HG03135 (cell line): ENCODE measurements around the gene ZCCHC17.
"Not testable (repeated sequence)": the region's sequence is repeated elsewhere in the genome, so short reads cannot be mapped to it uniquely, and the experiment has no call there.

ENCODE experiments used
- ATAC-seq: cut with Tn5 transposase; IDR thresholded peaks from one replicate; pipeline ENCODE4 v1.9.1; 2021; ENCODE audit warnings: mild to moderate bottlenecking, moderate library complexity; ENCODE audit not compliant: unreplicated experiment

Gene ZCCHC17, protein sequence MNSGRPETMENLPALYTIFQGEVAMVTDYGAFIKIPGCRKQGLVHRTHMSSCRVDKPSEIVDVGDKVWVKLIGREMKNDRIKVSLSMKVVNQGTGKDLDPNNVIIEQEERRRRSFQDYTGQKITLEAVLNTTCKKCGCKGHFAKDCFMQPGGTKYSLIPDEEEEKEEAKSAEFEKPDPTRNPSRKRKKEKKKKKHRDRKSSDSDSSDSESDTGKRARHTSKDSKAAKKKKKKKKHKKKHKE

DNA sequence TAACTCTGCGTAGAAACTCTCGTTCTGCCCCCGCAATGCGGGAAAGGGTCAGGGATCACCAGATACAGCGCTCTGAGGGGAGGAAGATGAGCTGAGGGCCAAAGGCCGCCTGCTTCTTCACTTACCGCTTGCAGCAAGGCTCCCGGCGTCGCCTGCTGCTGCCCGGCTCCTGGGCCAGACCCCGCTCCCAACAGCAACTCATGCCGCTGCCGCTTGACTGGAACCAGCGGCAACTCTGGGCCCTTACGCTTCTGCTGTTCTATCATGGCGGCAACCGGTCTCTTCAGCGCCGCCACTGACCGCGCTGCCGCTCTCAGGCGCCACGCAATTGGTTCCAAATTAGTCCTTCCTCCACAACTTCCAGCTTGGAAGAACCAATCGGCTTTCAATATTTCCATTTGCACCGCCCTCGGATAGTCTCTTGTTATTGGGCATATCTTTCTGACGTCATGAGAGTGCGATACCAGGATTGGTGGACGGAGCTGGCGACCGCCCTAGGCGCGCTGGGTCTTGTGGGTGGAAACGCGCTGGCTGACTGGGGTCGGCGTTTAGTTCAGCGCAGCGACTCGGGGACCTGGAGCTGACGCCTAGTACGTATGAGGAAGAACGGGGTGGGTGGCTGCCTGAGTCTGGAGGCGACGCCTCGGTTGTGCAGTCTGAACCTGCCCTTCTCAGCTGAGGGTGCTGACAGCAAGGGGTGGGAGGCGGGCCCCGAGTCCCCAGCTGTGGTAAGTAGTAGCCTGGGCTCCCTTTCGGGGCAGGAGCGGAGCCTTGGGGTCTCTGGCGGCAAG lies at the start of gene ZCCHC17, which contains the start of gene SNRNP40:
Gene ZCCHC17, plus strand, starts transcription at position 547 of the 791 bp plus-strand sequence. CDS start 13,067 bp downstream, outside the sequence.
Gene SNRNP40, minus strand, starts transcription at position 303 of the 791 bp plus-strand sequence. Its CDS starts 37 bp downstream, at position 266.
- ATAC-seq, result peak; percentile 94

DNA sequence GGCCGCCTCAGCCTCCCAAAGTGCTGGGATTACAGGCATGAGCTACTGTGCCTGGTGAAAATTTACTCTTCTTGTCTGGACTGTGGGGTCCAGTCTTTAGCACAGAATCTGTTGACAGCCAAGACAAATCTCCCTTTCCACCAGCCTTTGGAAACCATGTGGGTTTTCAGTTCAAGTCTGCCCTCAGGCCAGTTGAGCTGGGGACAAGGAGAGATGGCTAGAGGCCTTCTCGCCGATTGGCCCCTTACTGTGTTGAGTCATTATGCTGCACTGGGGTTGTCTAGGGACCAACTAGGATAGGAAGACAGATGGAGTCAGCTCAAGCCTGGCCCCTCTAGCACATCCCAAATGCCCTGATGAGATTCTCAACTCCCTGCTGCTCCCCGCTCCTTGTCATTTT lies 48.6 kb upstream of the ZCCHC17 start:
- ATAC-seq, result no peak

DNA sequence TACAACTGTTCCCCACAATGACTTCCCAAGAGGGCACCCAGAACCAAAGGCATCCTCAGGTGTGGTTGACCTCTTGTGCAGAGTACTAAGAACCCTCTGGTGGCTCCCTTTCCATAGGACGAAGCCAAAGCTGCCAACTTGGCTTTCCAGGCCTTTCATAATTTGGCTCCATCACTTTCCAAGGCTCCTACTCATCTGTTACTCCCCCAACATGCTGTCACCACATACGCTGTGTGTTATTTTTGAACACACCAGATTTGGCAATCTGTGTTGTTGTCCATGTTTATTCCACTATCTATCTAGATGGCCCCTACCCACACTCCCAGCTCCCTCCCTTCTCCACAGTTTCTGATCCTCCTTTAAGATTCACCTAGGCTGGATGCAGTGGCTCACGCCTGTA lies 47.0 kb upstream of the ZCCHC17 start:
- ATAC-seq, result no peak

DNA sequence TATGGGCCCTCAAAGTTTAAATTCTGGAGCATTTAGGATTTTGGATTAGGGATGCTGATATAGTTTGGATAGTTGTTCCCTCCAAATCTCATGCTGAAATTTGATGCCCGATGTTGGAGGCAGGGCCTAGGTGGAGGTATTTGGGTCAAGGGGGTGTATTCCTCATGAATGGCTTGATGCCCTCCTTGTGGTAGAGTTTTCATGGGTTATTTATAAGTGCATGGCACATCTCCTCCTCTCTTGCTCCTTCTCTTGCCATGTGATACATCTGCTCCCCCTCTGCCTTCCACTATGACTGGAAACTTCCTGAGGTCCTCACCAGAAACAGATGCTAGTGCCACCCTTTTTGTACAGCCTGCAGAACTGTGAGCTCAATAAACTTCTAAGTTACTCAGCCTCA lies 39.6 kb upstream of the ZCCHC17 start:
- ATAC-seq, result no peak

DNA sequence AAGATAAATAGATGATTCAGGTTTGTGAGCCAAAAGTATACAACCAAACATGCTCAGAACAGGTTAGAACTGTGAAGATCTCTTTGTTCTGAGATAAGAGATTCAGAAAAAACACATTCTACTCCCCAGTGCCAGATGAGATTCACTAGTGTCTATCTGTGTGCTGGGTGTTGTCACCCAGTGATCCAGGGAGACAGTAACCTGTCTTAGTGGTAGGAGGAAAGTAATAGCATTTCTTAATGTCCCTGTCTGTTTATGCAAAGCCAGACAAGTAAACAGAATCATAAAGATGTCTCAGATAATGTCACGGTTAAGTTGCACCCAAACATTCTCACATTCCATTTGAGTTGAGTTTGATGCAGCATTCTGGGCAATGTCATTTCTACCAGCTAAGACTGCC lies 38.3 kb upstream of the ZCCHC17 start:
- no peak for ATAC-seq

DNA sequence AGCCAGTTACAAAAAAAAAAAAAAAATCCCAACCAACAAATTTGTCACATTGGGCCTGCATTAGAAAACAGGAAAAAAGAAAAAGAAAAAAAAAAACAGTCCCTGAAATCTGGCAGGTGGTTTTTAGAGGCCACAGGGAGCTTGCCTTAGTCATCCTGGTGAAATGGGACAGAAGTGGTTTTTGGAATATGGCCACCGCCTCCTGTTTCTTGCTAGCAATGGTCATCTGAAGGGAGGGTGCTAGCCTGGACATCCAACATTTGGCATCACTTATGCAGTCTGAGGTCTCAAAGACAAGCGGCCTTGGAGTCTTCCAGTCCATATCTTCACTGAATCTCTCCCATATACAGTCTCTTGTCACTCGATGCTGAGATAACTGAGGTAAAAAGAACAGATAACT lies 37.1 kb upstream of the ZCCHC17 start:
- no peak for ATAC-seq

DNA sequence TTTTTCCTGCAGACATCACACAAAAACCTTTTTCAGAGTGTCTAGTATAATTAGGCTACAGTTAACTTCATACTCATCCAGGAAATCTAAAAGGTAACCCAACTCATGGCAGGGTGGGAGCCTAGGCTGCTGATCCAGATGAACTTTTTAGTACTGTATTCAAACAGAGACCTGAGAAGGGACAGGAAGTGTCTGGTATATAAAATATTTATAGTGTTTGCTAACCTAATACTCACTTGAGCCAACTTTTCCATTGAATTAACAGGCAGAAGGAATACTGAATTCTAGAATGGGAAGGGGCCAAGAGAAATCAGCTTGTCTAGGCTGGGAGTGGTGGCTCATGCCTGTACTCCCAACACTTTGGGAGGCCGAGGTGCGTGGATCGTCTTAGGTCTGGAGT lies 34.9 kb upstream of the ZCCHC17 start:
- no peak for ATAC-seq

DNA sequence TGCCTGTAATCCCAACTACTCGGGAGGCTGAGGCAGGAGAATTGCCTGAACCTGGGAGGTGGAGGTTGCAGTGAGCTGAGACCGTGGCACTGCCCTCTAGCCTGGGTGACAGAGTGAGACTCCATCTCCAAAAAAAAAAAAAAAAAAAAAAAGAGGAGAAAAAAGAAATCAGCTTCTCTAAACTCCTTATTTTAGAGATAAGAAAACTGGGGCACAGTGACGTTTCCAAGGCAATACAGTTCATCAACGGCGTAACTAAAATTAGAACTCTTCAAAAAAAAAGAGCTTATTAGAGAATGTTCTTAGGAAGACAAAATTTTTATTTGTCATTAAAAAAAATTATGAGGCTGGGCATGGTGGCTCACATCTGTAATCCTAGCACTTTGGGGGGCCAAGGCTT lies 34.4 kb upstream of the ZCCHC17 start:
- ATAC-seq, result not testable (repeated sequence)

DNA sequence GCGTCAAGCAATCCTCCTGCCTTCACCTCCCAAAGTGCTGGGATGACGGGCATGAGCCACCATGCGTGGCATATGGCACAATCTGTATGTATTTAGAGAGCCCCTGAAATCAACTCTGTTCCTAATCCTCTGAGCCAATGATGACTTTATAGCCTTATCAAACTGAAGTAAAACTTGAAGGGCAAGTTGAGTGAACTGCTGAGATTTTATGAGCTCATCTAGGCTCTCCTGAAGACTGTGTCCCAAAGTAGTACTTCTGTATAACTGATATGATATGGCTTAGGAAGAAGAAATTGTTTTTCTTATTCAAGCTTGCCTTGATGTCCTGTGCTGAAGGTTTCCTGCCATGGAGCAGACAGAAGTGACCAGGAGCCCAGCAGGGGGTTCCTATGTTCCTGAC lies 33.4 kb upstream of the ZCCHC17 start:
- no peak for ATAC-seq

DNA sequence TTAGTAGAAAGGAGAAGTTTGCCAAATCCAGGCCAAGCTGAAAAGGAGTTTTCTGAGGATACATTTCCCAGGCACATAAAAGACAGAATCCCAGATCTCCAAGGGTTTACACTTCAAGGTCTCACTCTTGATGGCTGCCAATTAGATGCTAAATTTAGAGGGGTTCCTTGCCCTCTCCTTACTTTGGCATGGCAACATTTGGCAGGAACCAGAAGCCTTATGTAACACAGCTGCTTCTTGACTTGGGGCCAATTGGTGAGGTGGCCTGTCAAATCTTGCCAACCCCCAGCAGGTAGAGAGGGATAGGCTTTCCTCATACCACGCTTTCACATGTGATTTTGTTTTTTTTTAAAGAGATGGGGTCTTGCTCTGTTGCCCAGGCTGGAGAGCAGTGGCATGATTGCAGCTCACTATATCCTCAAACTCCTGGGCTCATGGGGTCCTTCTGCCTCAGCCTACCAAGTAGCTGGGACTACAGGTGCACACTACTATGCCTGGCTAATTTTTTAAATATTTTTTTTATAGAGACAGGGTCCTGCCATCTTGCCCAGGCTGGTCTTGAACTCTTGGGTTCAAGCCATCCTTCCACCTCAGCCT lies 31.9 kb upstream of the ZCCHC17 start:
- no peak for ATAC-seq

DNA sequence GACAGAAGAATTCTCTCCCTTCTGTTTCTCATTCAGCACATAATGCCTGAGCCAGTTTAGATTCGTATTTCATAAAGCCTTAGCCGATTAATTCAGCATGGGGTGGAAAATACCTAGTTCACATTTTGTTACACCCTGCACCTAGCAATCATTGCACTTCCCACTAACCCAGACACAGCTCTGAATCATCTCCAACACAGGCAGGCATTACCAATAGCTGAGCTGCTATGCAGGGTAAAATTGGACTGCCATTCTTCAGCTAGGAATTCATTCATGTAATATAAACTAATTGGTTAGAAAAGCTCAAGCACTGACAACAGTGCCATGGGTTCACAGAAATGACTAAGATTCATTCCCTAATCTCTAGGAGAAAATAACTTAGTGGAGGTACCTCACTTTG lies 30.3 kb upstream of the ZCCHC17 start:
- no peak for ATAC-seq

DNA sequence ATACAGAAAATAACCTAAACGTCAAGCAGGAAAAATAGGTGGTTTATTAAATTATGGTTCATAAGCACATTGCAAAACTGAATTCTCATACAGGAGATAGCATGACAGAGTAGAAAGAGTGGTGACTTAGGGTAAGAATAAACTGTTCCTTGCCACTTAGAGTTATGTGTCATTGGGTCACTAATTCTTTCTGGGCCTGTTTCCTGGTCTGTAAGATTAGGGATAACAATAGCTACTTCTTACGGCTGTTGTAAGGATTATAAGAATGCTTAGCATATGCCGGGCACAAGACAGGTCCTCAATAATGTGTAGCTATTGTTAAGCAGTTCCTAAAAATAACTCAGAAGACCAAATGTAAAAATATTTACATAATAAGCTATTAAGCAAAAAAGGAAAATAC lies 24.5 kb upstream of the ZCCHC17 start:
- no peak for ATAC-seq

DNA sequence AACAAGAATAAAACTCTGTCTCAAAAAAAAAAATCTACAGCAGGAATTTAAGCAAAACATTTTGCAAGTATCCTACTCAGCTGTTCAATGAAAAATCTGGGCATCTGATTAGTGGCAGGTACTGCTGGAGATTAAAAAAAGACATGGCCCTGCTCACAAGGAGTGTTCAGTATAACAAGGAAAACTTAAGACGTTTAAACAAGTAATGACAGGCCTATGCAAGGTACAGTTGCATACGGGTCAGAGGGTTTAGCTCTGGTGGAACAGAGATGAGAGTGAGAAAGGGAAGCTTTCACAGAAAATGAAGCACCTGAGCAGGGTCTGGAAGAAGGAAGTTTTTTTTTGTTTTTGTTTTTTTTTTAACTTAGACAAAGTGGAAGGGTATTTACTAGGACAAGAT lies 23.2 kb upstream of the ZCCHC17 start:
- no peak for ATAC-seq

DNA sequence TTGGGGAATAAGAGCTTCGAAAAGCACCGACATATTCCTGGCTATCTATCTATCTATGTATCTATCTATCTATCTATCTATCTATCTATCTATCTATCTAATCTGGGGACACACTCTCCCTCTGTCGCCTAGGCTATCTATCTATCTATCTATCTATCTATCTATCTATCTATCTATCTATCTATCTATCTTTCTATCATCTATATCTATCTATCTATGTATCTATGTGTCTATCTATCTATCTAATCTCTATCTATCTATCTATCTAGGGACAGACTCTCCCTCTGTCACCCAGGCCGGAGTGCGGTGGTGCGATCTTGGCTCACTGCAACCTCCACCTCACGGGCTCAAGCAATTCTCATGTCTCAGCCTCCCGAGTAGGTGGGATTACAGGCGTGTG lies 14.4 kb upstream of the ZCCHC17 start:
- ATAC-seq, result not testable (repeated sequence)

DNA sequence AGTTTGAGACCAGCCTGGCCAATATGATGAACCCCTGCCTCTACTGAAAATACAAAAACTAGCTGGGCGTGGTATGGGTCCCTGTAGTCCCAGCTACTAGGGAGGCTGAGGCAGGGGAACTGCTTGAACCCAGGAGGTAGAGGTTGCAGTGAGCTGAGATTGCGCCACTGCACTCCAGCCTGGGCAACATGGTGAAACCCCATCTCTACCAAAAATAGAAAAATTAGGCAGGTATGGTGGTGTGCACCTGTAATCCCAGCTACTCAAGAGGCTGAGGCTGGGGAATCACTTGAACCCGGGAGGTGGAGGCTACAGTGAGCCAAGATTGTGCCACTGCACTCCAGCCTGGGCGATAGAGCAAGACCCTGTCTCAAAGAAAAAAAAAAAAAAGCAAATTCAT lies 9.0 kb upstream of the ZCCHC17 start:
- not testable (repeated sequence) for ATAC-seq

DNA sequence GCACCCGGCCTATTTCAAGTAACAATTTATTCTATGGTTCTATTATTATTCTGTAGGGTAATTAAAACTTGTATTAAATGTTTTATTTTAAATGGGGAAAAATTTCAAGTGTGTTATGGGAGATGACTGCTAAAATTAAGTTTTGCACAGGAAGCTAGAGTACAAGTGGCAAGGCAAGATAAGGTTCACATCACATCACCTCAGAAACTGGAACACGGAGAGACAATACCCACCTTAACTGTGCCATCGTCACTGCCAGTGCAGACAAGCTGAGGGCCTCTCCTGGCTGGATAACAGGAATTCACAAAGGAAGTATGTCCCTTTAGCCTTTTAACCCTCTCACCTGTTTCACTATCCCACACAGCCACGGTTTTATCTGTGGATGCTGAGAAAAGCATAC lies 7.8 kb upstream of the ZCCHC17 start:
- no peak for ATAC-seq

DNA sequence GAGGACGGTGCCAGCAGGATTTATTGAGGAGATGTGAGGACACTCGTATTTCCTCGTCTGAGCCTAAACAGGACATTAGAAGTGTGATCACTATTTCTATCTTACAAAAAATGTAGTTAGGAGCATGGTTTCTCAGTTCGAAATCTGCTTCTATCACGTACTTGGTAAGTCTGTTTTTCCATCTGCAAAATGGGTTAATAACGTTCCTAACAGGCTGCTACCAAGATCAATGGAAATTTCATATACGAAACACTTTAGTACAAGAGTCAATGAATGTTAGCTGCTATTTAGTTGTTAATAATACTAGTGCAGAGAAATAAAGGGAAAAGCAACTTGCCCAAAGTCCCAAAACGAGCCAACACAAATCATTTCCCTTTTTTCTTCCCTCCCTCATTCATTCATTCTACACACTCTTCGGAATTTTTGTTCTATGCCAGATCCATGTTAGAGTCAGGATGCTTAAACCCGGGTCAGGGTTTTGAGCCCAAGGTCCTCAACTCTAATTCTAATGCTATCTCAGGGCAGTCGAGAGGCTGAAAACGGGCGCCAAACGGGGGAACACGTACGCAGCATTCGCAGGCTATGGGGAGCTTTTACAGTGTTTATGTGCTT lies 852 bp upstream of the ZCCHC17 start:
- peak; percentile 7 for ATAC-seq

DNA sequence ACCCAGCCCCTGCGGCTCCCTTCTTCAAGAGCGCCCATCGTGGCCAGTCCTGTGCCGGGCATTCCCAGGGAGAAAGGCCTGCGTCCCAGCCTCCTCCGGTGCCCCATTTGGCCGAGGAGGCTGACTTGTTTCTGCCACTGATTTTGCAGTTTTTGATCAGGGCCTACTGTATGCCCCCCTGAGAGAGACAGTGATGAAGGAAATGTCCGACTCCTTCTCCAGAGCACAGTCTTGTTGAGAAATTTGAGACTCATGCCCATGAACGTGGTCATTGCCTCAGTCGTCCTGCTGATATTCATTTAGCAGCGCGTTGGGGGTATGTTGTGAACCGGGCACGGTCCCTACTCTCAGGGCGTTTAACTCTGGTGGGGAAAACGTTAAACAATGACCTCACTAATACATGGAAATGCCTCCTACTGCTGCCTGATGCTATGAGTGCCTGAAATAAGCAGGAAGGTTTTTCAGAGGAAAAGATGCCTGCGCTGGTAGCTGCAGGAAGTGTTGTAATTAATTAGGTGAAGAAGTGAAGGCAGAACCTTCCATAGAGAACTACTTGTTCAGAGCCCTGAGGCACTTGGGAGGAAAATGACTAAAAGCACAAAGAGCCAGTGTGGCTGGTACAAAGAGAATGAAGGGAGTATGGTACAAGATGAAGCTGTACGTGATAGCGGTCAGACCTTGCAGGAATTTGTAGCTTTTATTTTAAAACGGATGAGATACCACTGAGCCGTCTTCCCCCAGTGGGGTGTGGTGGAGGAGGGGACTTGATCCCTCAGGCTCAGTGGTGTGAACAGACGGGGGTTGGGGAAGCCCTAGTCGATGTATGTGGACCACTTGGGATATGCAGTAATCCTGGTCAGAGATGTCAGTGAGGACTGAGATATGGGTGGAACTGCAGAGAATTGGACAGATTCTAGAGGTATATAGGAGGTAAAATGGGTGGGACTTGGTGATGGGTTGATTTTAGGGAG lies 730 bp downstream of the ZCCHC17 start:
- ATAC-seq, result no peak

DNA sequence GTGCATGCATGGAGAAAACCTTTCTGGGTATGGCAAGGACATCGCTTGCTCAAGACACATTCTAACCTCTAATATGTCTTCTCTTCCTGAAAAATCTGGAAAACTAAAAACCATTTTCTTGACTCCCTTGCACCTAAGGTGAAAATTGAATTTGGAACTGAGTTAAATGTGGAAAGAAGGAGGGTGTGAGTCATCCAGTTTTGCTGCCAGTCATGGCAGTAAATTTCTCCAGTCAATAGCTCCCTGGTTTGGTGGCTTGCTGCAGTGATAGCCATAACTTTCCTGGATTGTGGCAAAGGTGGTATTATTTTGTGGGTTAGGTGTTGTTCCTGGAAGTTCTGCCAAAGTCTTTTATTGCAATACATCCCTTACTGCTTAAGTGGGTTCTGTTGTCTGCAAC lies 2.5 kb downstream of the ZCCHC17 start:
- ATAC-seq, result no peak

DNA sequence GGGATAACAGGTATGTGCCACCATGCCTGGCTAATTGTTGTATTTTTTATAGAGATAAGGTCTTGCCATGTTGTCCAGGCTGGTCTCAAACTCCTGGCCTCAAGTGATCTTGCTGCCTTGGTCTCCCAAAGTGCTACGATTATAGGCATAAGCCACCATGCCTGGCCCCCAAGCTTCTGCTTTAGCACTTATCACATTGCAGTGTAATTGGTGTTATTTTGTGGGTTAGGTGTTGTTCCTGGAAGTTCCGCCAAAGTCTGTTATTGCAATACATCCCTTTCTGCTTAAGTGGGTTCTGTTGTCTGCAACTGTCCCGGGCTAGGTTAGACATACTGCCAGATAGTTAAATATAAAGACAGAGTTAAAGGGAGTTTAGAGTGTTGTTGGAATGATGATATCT lies 3.4 kb downstream of the ZCCHC17 start:
- no peak for ATAC-seq
